ENCODE results near the gene TRIM24. TPM values are rescaled to one million over a fixed set of nuclear protein-coding genes. Genes with fewer than 3 reads are reported as not detected.

Gene TRIM24
- total RNA-seq, 2 donors from 2014 or later, result 14.3 to 15.4 TPM

Other genes starting within 250 kb of the TRIM24 start
- not detected for gene SVOPL, start 241.1 kb downstream of the TRIM24 start, total RNA-seq

All from activated naive CD4-positive, alpha-beta T cell treated with anti-CD3 and anti-CD28 coated beads, Interleukin-2, amount 50 U/mL, for 72 hours (primary cell).